ENCODE measurements around the gene ELMO1. TPM values are rescaled to one million over a fixed set of nuclear protein-coding genes. Genes with fewer than 3 reads are reported as not detected.
A peak's percentile ranks its signal among the peaks of the same experiment; 100 is the strongest.

The ELMO1 gene
- total RNA-seq, 1 experiment from 2014 or later = 7.8 TPM

DNA sequence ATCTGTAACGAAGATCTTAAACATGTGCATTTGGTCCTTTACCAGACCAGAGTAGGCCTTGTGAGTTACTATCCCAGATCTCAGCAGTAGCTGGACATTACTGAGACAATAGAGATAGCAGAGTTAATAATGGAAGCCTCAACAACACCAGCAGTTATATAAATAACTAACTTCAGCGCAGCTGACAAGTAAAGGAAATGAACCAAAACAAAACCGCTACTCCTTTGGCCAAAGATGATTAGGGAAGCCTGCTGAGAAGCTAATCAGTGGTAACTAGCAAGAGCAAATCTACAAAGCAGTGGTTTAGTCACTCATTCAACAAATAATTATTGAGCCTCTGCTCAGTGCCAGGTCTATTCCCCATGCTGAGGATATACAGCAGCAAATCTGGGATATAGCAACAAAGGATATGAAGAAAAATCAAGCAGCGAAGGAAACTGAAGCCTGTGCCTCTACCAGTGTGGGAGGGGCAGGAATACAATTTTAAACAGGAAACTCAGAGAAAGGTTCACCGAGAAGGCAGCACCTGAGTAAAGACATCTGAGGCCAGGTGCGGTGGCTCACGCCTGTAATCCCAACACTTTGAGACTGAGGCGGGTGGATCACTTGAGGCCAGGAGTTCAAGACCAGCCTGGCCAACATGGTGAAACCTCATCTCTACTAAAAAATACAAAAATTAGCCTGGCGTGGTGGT lies 103.6 kb downstream of the ELMO1 start:
- peaks cover 9 to 23% of the 10 kb centered on the region in 2 experiments for H3K4me1 Mint-ChIP-seq
- no CpG with 5 or more reads among the region's 9 CpGs for WGBS (ENCODE audit: extremely low coverage, insufficient read length, low lambda C conversion rate)
- H3K79me2 ChIP-seq (ENCODE audit: insufficient read depth, low read length) = no peaks in the 10 kb centered on the region
- no peak overlapping the region for H2BK15ac ChIP-seq (ENCODE audit: low read depth, low read length)
- no peak overlapping the region for H3K4ac ChIP-seq (ENCODE audit: low read depth, low read length)
- no peaks in the 10 kb centered on the region for H3K27me3 ChIP-seq (ENCODE audit: insufficient read depth, low read length)
- H3K27me3 Mint-ChIP-seq (ENCODE audit: low read depth) = no peaks in the 10 kb centered on the region
- no peak overlapping the region for H3T11ph ChIP-seq (ENCODE audit: low read length)
- H4K20me1 ChIP-seq (ENCODE audit: control insufficient read depth, insufficient read depth, insufficient read length) = no peaks in the 10 kb centered on the region
- no peak overlapping the region for H3K56ac ChIP-seq (ENCODE audit: insufficient read length, low read depth, low read length)
- H3K18ac ChIP-seq (ENCODE audit: insufficient read length, low read depth, low read length) = no peak overlapping the region
- no peaks in the 10 kb centered on the region for H3K4me1 ChIP-seq (ENCODE audit: insufficient read depth, low read length)
- no peak overlapping the region for H3K23ac ChIP-seq (ENCODE audit: insufficient read length, low read depth, low read length)
- no peak overlapping the region for H3K9ac ChIP-seq (ENCODE audit: extremely low read depth, insufficient read length, low read length)
- H4K91ac ChIP-seq (ENCODE audit: insufficient read length, low read depth, low read length) = no peak overlapping the region
- no peaks in the 10 kb centered on the region for H3K9me3 ChIP-seq (ENCODE audit: control insufficient read depth, low read depth, low read length)
- H2BK12ac ChIP-seq (ENCODE audit: insufficient read length, low read depth, low read length) = no peak overlapping the region
- no peak for TF ChIP-seq CTCF (conservative IDR thresholded peaks at IDR 0.05)
- H3K36me3 Mint-ChIP-seq (ENCODE audit: insufficient read depth in 1 of 3, low read depth in 3 of 3) = no peaks in the 10 kb centered on the region
- no peak overlapping the region for H4K8ac ChIP-seq (replicated peaks; ENCODE audit: insufficient read length, low read depth, low read length)
- H3K4me2 ChIP-seq (ENCODE audit: insufficient read depth, insufficient read length, low read length) = no peak overlapping the region
- DNase-seq = no peak
- H2AFZ ChIP-seq (ENCODE audit: low read length) = no peak overlapping the region
- no peak overlapping the region for H2AK5ac ChIP-seq (ENCODE audit: insufficient read length, low read length)
- no peak overlapping the region for H2BK120ac ChIP-seq (ENCODE audit: low read depth, low read length, poor library complexity, severe bottlenecking)
- no peaks in the 10 kb centered on the region for H3K79me1 ChIP-seq (ENCODE audit: insufficient read depth, low read depth, low read length, poor library complexity, severe bottlenecking)
- no peak overlapping the region for H3K27ac ChIP-seq (ENCODE audit: insufficient read length, low read depth, low read length)
- H2BK20ac ChIP-seq (ENCODE audit: low read depth, low read length, poor library complexity, severe bottlenecking) = no peak overlapping the region
- no peaks in the 10 kb centered on the region for H3K23me2 ChIP-seq (ENCODE audit: insufficient read length, low read depth, low read length, poor library complexity, severe bottlenecking)
- no peak overlapping the region for H4K5ac ChIP-seq (ENCODE audit: insufficient read length, low read depth, low read length)
- H2BK5ac ChIP-seq (ENCODE audit: insufficient read length, low read length) = no peak overlapping the region
- no peak overlapping the region for H3K4me3 Mint-ChIP-seq
- no peaks in the 10 kb centered on the region for H3K9me3 Mint-ChIP-seq
- no peak overlapping the region for H3K14ac ChIP-seq (ENCODE audit: insufficient read depth, low read length)
- peak overlapping the region in 1 of 3 experiments; percentile 86; a peak in 2 of 7 replicates for H3K27ac Mint-ChIP-seq
